ENCODE data around the gene TK2. TPM values are rescaled to one million over a fixed set of nuclear protein-coding genes. Genes with fewer than 3 reads are reported as not detected.

Gene TK2
- total RNA-seq, 1 donor from 2014 or later: 18.6 TPM

GRCh38 chr16:66512272-66513110 is 37.4 kb downstream of the TK2 start:
- DNase-seq: no peak
- intact Hi-C loops (cut with micrococcal nuclease): no loop called here

DNA sequence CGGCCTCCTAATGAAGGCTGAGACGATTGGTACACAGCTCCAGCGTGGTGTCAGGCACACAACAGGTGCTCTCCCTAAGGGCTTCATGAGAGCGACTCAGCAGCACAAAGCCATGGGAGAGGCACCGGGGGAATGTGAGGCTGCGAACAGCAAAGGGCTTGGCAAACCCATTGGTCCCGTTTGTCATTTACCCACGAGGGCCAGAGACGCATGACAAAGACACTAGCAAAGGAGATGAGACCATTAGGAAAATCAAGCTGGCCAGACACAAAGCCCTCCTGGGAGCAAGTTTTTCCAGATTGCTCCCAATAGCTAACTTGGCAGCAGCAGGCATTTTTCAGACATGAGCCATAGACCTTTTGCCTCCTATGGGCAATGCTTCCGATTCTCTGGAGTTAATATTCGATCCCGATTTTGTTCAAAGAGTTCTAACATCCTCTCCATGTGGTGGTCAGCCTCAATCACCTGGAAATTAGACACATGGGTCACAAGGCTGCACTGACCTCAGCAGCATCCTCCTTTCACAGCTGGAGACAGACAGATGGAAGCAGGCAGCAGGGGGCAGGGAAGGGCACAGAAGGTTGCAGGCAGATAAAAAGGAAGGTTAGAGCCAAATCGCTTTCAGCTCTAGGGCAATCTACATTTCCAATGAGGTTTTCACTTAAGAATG is 38.2 kb downstream of the TK2 start:
- no peak overlapping the region for H3K4me3 ChIP-seq
- no peak for TF ChIP-seq CTCF (IDR thresholded peaks at IDR 0.05; ENCODE audit: borderline replicate concordance)
- no peak for DNase-seq
- peaks cover 21% of the 10 kb centered on the region for H3K36me3 ChIP-seq
- H3K9me3 ChIP-seq (replicated peaks): no peaks in the 10 kb centered on the region
- peaks cover 65% of the 10 kb centered on the region for H3K4me1 ChIP-seq
- intact Hi-C loops (cut with micrococcal nuclease): no loop called here
- H3K27ac ChIP-seq (replicated peaks): peak overlapping the region; percentile 75
- H3K27me3 ChIP-seq (ENCODE audit: low read depth): no peaks in the 10 kb centered on the region

More at GRCh38 chr16:66512272-66513110, 37.4 kb downstream of the TK2 start:
- Histone ChIP-seq H3K27me3 (ENCODE audit: low read depth) (no peaks in the 10 kb centered on the region), H3K4me1 (peaks cover 71% of the 10 kb centered on the region), H3K9me3 (replicated peaks) (no peaks in the 10 kb centered on the region), H3K27ac (replicated peaks) (peak overlapping the region; percentile 75), H3K36me3 (peaks cover 21% of the 10 kb centered on the region), H3K4me3 (no peak overlapping the region)
- TF ChIP-seq CTCF (IDR thresholded peaks at IDR 0.05; ENCODE audit: borderline replicate concordance): no peak

- Histone ChIP-seq H3K27me3 (ENCODE audit: low read depth) (no peaks in the 10 kb centered on the region), H3K4me1 (peaks cover 58% of the 10 kb centered on the region), H3K36me3 (peaks cover 21% of the 10 kb centered on the region), H3K27ac (replicated peaks) (peak overlapping the region; percentile 75), H3K9me3 (replicated peaks) (no peaks in the 10 kb centered on the region), H3K4me3 (no peak overlapping the region)
- no peak for TF ChIP-seq CTCF (IDR thresholded peaks at IDR 0.05; ENCODE audit: borderline replicate concordance)
- intact Hi-C loops (cut with micrococcal nuclease): no loop called here
- peak; percentile 31 for DNase-seq
Observed at GRCh38 chr16:66510711-66511601, 39.0 kb downstream of the TK2 start.

- Histone ChIP-seq H3K9me3 (replicated peaks) (no peaks in the 10 kb centered on the region), H3K27ac (replicated peaks) (peak overlapping the region; percentile 75), H3K4me1 (peaks cover 52% of the 10 kb centered on the region), H3K36me3 (peaks cover 18% of the 10 kb centered on the region), H3K27me3 (ENCODE audit: low read depth) (no peaks in the 10 kb centered on the region), H3K4me3 (no peak overlapping the region)
- TF ChIP-seq CTCF (IDR thresholded peaks at IDR 0.05; ENCODE audit: borderline replicate concordance): no peak
- intact Hi-C loops (cut with micrococcal nuclease): no loop called here
- DNase-seq: no peak
Observed at GRCh38 chr16:66510298-66510697, 39.6 kb downstream of the TK2 start.

DNA sequence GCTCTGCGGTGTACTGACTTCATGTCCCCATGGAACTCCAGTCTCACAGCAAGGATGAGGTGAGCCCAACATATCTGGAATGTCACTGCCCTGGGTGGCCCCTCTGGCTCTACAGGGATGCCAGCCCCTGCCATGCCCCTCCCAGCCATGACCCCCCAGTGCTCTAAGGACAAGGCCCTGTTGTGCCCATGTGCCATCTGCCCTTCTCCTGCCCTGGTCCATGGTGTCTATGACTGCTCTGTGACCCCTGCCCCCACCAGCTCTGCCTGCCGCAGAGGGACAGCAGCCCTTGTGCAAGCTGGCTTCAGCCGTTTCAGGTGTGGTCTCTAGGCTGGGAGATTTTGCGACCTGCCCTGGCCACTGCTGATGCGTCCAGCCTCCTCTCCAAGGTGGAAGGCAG is 40.3 kb downstream of the TK2 start:
- intact Hi-C loops (cut with micrococcal nuclease): no loop called here
- peaks cover 18% of the 10 kb centered on the region for H3K36me3 ChIP-seq
- H3K27me3 ChIP-seq (ENCODE audit: low read depth): no peaks in the 10 kb centered on the region
- peaks cover 49% of the 10 kb centered on the region for H3K4me1 ChIP-seq
- H3K4me3 ChIP-seq: no peak overlapping the region
- TF ChIP-seq CTCF (IDR thresholded peaks at IDR 0.05; ENCODE audit: borderline replicate concordance): no peak
- H3K27ac ChIP-seq (replicated peaks): no peak overlapping the region
- H3K9me3 ChIP-seq (replicated peaks): no peaks in the 10 kb centered on the region
- no peak for DNase-seq
